Skin epidermis (tissue), 12 donors: ENCODE data around the gene NPAS1.

Source experiments
- H3K27ac ChIP-seq, 21 experiments: fragments of 200-600 bp; sonication (generic) in 11 of 21; one replicate each; pipeline ENCODE4 v1.5.0; 2020; ENCODE audit warnings: mild to moderate bottlenecking in 3 of 21, inconsistent platforms in 2 of 21, moderate library complexity in 2 of 21
- H3K4me3 ChIP-seq, 7 experiments: fragments of 200-600 bp; sonication (generic) in 2 of 7; one replicate each; pipeline ENCODE4 v1.5.0; 2020; ENCODE audit warnings: inconsistent platforms in 2 of 7, mild to moderate bottlenecking in 2 of 7, moderate library complexity in 1 of 7

The NPAS1 gene

DNA sequence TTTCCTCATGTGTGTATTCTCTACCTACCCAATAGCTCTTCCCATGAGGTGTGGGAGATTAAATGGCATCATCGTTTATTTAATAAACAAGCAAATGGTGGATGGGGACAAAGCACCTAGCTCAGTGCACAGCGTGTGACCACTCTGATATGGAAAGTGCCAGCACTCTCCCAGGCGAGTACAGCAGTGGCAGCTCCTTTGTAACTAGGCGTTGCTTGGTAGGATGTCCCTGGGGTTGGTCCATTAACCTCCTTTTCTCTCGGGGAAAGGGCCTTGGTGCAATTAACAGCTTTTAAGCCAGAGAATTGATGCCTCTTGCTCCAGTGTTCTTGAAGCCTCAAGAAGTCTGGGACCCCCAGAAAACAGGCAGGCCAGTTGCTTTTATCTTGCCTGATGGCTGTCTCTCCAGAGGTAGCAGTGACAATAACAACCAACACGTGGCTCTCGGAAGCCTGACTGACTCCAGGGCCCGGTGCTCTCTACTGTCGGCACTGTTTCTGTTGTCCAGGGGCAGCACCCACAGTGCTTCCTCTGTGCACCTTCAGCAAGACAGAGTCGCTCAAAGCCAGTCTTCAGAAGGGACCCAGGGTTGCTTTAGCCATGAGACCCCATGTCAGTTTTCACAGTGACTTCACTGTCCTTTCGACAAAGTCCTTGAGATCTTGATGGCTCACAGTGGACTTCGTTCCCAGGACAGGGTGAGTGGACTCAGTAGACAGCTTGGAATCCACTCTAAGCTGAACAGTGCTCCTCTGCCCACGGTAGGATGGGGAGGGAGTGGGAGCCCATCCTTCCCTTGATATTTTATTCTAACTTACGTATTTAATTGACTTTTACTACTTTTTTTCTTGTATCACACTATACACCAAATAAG is 33.9 kb upstream of the NPAS1 start:
- H3K4me3 ChIP-seq: no peak overlapping the region
- no peak overlapping the region for H3K27ac ChIP-seq

- Histone ChIP-seq H3K4me3 (no peak overlapping the region), H3K27ac (peak overlapping the region in 1 of 21 experiments; percentile 1)
These were observed 30.9 kb upstream of the NPAS1 start for GRCh38 chr19:46988614-46989230.

GRCh38 chr19:46990991-46991676 is 28.5 kb upstream of the NPAS1 start:
- Histone ChIP-seq H3K27ac (peak overlapping the region in 15 of 21 experiments; percentile 9 to 77 (median 43)), H3K4me3 (no peak overlapping the region)

DNA sequence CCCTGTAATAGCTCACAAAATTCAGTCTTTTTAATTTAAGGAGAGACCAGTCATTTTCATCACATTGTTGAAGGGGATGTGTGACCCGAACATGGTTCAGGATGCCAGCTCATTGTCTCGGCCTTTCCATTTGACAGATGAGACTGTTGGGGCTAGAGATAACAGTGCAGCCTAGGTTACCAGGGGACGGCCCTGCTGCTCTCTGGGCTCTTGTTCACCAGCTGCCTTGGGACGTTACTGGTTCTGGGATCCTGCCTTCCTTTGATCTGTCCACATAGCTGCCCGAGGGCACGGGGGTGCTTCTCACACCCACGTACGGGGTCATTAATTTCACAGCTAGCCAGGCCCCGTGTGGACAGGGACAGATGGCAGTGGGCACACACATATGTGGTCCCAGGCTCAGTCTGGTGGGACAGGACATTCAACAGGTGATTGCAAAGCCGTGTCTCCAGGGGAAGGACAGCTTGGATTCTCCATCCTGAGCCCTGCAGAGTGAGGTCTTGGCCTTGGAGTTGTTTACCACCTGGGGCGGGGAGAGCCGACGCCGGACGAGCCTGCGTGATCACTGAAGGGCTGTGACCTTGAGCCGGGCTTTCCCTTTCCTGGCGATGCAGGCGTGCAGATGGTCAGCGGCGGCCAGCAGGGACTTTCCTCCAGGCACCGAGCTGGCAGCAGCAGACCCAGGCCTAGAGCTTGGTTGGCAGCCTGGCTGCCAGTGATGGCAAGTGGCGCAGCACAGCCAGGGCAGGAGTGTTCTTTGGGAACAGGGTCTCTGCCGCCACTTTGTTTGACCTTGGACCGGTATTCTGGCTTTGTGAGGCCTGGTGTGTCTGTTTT is 26.7 kb upstream of the NPAS1 start:
- no peak overlapping the region for H3K4me3 ChIP-seq
- peak overlapping the region in 3 of 21 experiments; percentile 32 to 58 (median 57) for H3K27ac ChIP-seq

GRCh38 chr19:46993622-46994021 is 26.0 kb upstream of the NPAS1 start:
- Histone ChIP-seq H3K4me3 (no peak overlapping the region), H3K27ac (peak overlapping the region in 5 of 21 experiments; percentile 18 to 58 (median 39))

GRCh38 chr19:46994141-46994686 is 25.4 kb upstream of the NPAS1 start:
- H3K4me3 ChIP-seq: no peak overlapping the region
- H3K27ac ChIP-seq: peak overlapping the region in 4 of 21 experiments; percentile 18 to 57 (median 42)

- Histone ChIP-seq H3K27ac (peak overlapping the region in 3 of 21 experiments; percentile 43 to 57 (median 44)), H3K4me3 (no peak overlapping the region)
These were observed 24.1 kb upstream of the NPAS1 start for GRCh38 chr19:46995492-46995891.

GRCh38 chr19:46998445-46999125 is 21.1 kb upstream of the NPAS1 start:
- no peak overlapping the region for H3K27ac ChIP-seq
- H3K4me3 ChIP-seq: no peak overlapping the region

DNA sequence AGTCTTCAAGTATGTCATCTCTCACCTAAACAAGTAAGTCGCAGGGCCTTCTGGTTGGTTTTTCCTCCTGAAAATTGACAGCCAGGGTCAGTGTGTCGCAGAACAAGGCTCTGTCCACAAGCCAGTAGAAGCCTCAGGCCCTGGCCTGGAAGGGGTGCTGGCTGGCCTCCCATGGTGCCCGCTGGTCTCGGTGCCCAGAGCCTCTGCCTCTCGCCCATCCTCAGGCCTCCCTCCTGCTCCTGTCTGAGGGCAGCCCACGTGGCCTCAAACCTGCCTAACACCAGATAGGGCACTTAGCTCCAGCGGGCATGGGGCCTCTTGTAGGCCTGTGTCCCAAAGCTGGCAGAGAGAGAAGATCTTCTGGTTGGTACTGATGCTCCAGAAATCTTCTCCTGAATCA is 20.3 kb upstream of the NPAS1 start:
- Histone ChIP-seq H3K4me3 (no peak overlapping the region), H3K27ac (no peak overlapping the region)

DNA sequence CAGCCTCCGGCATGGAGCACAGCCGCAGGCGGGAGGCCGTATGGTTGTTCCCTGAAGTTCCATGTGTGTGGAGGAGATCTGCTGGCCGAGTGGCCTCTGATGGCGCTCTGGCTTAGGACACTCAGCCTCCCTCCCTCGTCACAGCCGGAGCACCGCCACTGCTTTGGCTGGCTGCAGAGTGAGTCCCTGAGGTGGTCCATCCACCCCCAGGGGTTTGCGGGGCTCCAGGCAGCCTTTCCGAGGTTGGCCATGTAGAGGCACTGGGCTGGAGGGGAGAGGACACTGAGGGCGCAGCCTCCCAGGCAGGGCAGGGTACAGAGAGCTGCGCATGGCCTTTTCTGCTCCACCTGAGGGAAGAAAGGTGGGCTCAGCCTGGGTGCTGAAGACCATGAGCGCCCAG is 19.8 kb upstream of the NPAS1 start:
- Histone ChIP-seq H3K27ac (no peak overlapping the region), H3K4me3 (no peak overlapping the region)

DNA sequence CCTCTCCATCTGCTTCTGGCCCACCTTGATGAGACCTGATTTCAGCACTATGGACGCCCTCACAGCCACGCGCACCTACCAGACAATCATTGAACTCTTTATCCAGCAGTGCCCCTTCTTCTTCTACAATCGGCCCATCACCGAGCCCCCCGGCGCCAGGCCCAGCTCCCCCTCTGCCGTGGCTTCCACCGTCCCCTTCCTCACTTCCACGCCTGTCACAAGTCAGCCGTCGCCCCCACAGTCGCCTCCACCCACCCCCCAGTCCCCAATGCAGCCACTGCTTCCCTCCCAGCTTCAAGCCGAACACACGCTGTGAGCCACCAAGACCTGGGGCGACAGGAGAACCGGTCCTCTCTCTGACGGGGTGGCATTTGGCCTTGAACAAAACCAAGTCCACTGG is 19.3 kb upstream of the NPAS1 start:
- Histone ChIP-seq H3K4me3 (no peak overlapping the region), H3K27ac (no peak overlapping the region)

DNA sequence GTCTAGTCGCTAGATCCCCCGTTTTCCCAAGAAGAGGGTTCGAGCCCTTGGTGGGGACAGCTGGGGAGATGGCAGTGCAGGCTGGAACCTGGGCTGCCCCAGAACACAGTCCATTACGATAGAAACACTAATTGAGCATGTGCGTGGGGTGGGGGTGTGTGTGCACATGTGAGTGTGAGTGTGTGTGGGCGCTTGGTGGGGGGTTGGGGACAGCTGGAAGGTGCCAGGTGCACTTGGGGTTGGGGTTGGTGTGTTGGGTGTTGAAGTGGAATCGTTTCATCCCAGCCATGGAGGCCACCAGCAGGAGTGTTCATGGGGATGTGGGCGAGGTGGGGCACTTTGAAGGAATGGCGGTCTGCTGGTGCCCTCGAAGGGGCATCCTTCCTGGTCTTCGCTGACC is 18.1 kb upstream of the NPAS1 start:
- H3K4me3 ChIP-seq: no peak overlapping the region
- no peak overlapping the region for H3K27ac ChIP-seq

DNA sequence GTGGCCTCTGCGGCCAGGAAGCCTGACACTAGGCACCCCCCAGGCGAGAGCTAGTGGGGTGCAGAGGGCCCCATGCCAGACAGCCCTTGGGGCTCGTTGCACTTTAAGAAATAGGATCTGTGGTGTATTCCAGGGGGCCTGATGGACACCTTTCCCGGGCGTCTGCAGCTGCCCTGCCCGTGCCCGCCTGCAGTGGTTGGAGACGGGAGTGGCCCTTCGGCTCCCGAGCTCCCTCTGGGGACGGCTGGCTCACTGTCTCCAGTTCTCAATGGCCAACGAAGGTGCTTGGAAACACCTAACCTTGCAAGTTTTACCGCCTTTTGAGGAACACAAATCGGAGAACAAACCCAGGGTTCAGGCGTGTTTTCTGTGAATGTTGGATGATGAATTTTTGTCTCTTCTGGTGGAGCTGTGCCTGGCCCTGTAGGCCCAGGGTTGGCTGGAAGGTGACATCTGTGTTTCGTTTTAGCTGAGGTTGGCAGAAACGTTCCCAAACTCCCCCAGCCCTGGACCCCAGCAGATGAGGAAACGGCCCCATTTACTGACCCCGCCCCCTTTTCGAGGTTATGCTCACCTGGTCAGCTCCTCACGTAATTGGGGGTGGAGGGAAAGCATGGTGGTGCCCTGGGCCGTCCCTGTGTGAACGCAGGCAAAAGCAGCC is 17.4 kb upstream of the NPAS1 start:
- Histone ChIP-seq H3K27ac (no peak overlapping the region), H3K4me3 (no peak overlapping the region)

DNA sequence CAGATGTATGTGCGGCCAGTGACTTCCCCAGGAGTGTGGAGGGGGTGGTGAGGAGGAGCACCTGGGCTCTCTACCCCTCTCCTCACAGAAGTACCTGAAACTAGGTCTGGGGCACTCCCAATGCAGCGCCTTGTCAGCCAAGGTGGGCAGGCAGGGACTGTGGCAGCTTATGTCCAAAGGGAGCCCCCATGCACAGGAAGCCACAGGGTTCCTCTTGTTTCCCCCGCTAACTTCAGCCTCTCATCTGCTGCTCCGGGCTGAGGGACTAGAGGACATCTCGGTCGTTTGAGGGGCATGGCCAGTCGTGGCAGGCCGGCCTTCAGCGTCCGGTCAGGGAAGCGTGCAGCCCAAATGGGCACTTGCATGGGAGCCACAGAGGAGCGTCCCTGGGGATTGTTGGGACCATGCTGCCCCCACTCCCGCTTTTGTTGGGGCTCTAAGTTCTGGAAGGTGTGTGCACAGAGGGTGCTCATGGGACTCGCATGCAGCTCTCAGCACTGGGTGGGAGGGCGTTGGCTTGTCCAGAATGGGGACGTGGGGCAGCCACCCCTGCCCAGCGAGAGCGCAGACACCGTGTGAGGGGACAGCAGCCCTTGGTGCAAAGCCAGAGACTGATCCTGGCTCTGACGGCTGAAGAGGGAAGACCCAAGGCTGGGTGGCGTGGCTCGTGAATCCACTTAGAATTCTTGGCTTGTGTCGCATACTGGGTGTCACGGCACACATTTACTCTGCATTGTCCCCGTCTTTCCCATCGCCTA is 16.6 kb upstream of the NPAS1 start:
- Histone ChIP-seq H3K4me3 (no peak overlapping the region), H3K27ac (no peak overlapping the region)

DNA sequence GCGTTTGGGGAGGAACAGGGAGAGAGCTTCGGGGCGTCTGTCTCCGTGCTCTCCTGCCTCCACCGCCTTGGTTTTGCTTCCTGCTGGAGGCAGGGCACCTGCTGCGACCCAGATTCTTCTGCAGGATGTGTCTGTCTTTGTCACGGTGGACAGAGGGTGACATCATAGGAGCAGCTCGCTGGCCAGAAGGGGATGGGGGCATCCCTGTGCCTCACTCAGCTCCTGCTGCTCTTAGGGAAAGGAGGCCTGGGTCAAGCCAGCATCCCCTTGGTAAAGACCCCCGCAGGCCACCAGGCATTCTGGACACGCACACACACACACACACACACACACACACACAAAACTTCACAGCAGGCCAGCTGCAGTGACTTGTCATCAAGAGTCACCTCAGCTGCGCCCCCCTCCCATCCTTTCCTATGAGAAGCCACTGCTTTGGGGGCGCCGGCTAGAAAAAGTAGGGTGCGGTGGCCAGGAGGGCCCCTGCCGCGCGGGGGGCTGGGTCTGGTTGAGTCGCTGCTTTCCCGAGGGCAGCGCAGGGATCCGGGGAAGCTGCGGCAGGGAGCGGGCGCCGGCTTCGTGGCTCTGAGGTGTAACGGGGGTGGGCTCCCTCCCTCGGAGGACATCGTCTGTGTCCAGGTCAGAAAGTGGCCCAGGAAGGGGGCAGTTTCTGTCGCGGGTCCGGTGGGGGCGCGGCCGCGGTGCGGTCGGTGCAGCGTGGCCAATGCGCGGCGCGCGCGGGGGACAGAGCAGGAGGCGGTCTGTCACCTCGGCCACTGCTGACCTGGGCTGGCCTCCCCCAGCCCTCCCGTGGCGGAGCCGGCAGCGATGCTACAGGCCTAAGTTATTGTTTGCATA is 15.8 kb upstream of the NPAS1 start:
- no peak overlapping the region for H3K27ac ChIP-seq
- H3K4me3 ChIP-seq: no peak overlapping the region

DNA sequence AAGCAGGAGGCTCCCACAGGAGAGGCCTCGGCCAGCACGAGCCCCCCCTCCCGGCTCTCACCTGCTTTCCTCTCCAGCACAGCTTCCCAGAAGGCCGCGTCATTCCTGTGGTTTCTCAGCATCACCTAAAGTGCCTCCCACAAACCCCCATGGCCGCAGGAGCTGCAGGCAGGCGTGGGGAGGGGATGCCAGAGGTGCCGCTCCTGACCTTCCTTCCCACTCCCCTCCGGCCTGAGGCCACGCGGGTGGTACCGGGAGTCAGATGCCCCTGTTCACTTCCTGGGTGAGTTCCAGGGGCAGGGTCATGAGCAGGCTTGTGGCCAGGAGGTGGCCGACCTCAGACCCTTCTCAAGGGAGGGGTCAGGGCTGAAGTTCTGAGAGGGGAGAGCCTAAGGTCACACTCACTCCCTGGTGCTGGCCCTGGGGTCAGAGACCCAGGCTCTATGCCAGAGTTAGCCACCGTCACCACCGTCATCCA is 14.4 kb upstream of the NPAS1 start:
- Histone ChIP-seq H3K27ac (no peak overlapping the region), H3K4me3 (no peak overlapping the region)

GRCh38 chr19:47005873-47006272 is 13.8 kb upstream of the NPAS1 start:
- no peak overlapping the region for H3K4me3 ChIP-seq
- no peak overlapping the region for H3K27ac ChIP-seq
